Measurements from ENCODE around the gene ELOVL5.
A peak's percentile ranks its signal among the peaks of the same experiment; 100 is the strongest.

The ELOVL5 gene

DNA sequence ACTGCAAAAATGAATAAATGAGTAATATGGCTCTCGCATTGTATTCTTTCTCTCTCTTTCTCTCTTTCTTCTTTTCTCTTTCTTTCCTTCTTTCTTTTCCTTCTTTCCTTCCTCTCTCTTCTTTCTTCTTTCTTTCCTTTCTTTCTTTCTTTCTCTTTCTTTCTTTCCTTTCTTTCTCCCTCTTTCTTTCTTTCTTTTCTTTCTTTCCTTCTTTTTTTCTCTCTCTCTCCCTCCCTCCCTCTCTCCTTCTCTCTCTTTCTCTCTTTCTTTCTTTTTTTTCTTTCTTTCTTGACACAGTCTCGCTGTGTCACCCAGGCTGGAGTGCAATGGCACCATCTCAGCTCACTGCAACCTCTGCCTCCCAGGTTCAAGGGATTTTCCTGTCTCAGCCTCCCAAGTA, 20.3 kb upstream of the ELOVL5 start:
- Histone ChIP-seq H3K9ac (ENCODE audit: low read depth, low read length) (no peak overlapping the region), H3K36me3 (ENCODE audit: insufficient read depth, low read length) (no peaks in the 10 kb centered on the region), H3K9me3 (ENCODE audit: control insufficient read depth, insufficient read depth, low read length) (0 out of 2 replicates have a peak, but pooled peaks cover 2% of the 10 kb centered on the region), H3K4me1 (ENCODE audit: insufficient read depth, low read length) (no peaks in the 10 kb centered on the region)

DNA sequence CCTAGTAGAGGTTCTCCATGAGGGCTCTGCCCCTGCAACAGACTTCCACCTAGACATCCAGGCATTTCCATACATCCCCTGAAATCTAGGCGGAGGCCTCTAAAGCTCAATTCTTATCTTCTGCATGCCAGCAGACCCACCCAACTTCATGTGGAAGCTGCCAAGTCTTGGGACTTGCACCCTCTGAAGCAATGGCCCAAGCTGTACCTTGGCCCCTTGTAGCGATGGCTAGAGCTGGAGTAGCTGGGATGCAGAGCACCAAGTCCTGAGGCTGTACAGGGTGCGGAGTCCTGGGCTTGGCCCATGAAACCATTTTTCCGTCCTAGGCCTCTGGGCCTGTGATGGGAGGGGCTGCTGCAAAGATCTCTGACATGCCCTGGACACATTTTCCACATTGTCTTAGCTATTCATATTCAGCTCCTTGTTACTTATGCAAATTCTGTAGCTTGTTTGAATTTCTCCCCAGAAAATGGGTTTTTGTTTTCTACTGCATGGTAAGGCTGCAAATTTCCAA, 17.4 kb upstream of the ELOVL5 start:
- 0 out of 2 replicates have a peak, but pooled peaks cover 2% of the 10 kb centered on the region for H3K9me3 ChIP-seq (ENCODE audit: control insufficient read depth, insufficient read depth, low read length)

DNA sequence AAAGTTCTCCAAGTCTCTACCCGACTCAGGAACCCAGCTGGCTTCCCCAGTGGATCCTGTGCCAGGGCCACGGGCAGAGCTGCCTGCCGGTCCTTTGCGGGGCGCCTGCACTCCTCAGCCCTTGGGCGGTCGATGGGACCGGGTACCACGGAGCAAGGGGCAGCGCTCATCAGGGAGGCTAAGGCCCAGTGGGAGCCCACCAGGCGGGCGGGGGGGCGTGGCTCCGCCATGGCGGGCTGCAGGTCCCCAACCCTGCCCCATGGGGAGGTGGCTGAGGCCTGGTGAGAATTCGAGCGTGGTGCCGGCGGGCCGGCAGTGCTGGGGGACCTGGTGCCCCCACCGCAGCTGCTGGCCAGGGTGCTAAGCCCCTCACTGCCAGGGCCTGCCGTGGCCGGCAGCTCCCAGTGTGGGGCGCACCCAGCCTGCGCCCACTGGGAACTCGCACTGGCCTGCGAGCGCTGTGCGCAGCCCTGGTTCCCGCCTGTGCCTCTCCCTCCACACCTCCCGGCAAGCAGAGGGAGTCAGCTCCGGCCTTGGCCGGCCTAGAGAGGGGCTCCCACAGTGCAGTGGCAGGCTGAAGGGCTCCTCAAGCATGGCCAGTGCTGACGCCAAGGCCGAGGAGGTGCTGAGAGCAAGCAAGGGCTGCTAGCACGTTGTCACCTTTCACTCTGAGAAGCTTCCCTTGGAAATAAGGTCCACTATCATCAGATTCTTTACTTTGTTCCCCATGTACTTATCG, 14.8 kb upstream of the ELOVL5 start:
- H3K36me3 ChIP-seq (ENCODE audit: insufficient read depth, low read length): no peaks in the 10 kb centered on the region
- no peaks in the 10 kb centered on the region for H3K4me1 ChIP-seq (ENCODE audit: insufficient read depth, low read length)
- H3K9me3 ChIP-seq (ENCODE audit: control insufficient read depth, insufficient read depth, low read length): 0 out of 2 replicates have a peak, but pooled peaks cover 2% of the 10 kb centered on the region
- no peak overlapping the region for H3K9ac ChIP-seq (ENCODE audit: low read depth, low read length)

More for the DNA sequence above, 17.4 kb upstream of the ELOVL5 start:
- no peaks in the 10 kb centered on the region for H3K36me3 ChIP-seq (ENCODE audit: insufficient read depth, low read length)
- no peaks in the 10 kb centered on the region for H3K4me1 ChIP-seq (ENCODE audit: insufficient read depth, low read length)
- no peak overlapping the region for H3K9ac ChIP-seq (ENCODE audit: low read depth, low read length)

DNA sequence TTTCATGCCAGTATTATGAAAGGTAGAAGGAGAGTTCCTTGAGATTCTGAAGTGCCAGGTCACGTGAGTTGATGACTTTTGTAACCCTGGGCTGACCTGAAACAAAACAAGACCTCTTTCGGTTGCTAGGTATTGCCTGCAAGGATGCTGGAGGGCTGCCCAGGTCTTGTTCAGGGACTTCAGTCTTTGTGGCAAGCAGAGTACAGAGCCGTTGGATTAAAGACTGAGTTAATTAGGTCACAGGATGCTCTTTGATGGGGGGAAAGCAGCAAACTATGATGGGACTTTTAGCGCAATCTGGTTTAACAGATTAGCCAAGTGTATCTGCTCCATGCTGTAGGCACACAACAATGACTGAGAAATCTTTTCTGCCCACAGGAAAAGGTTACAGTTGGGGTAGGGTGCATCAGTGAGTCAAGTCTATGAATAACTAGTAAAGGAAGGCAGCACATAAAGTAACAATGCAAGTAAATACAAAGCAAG, 12.8 kb upstream of the ELOVL5 start:
- Histone ChIP-seq H3K4me1 (ENCODE audit: insufficient read depth, low read length) (no peaks in the 10 kb centered on the region), H3K36me3 (ENCODE audit: insufficient read depth, low read length) (no peaks in the 10 kb centered on the region), H3K9ac (ENCODE audit: low read depth, low read length) (no peak overlapping the region), H3K9me3 (ENCODE audit: control insufficient read depth, insufficient read depth, low read length) (0 out of 2 replicates have a peak, but pooled peaks cover 2% of the 10 kb centered on the region)

DNA sequence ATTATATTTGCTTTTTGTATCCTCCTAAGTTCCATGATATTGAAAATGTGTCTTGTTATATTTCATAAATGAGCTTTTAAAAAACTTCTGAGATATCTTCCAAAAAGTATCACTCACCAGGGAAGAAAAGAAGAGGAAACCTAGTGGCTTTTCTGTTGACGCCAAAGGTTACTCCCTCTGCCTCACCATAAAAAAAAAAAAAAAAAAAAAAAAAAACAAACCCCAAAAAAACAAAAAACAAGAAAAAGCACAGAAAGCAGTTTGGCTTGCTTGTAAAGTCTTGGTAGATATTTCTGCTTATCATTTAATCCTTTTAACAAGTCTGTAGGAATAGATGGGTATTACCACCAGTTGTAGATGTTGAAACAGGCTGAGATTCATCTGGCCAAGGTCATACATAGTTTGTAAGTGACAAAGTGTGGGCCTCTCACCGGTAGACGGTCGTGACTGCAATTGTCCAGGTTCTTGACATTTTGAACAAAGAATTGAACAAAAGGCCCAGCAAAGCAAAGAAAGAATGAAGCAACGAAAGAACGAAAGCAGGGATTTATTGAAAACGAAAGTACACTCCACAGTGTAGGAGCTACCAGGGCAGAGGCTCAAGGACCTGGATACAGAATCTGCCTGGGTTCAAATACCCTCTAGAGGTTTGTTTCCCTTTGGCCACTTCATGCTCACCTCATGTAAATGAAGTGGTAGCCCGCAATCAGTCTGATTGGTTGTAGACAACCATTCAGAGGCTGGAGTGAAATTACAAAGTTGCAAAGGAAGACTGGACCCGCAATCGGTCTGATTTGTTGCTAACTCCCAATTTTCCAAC, 11.6 kb upstream of the ELOVL5 start:
- Histone ChIP-seq H3K9ac (ENCODE audit: low read depth, low read length) (peak overlapping the region; percentile 71), H3K4me1 (ENCODE audit: insufficient read depth, low read length) (no peaks in the 10 kb centered on the region), H3K9me3 (ENCODE audit: control insufficient read depth, insufficient read depth, low read length) (0 out of 2 replicates have a peak, but pooled peaks cover 2% of the 10 kb centered on the region), H3K36me3 (ENCODE audit: insufficient read depth, low read length) (no peaks in the 10 kb centered on the region)

DNA sequence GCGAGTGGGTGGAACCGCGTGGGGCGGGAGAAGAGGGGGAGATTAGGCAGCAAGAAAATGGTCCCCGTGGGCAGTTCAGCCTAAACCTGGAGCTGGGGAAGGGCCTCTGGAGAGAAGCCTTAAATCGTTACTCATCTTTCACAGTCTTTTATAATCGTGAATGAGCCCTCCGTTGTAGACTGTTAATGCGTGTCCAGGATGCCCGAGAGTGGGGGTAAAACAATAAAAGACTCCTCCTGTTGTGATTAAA, 11.0 kb upstream of the ELOVL5 start:
- Histone ChIP-seq H3K36me3 (ENCODE audit: insufficient read depth, low read length) (no peaks in the 10 kb centered on the region), H3K4me1 (ENCODE audit: insufficient read depth, low read length) (no peaks in the 10 kb centered on the region), H3K9me3 (ENCODE audit: control insufficient read depth, insufficient read depth, low read length) (0 out of 2 replicates have a peak, but pooled peaks cover 2% of the 10 kb centered on the region), H3K9ac (ENCODE audit: low read depth, low read length) (peak overlapping the region; percentile 71)

DNA sequence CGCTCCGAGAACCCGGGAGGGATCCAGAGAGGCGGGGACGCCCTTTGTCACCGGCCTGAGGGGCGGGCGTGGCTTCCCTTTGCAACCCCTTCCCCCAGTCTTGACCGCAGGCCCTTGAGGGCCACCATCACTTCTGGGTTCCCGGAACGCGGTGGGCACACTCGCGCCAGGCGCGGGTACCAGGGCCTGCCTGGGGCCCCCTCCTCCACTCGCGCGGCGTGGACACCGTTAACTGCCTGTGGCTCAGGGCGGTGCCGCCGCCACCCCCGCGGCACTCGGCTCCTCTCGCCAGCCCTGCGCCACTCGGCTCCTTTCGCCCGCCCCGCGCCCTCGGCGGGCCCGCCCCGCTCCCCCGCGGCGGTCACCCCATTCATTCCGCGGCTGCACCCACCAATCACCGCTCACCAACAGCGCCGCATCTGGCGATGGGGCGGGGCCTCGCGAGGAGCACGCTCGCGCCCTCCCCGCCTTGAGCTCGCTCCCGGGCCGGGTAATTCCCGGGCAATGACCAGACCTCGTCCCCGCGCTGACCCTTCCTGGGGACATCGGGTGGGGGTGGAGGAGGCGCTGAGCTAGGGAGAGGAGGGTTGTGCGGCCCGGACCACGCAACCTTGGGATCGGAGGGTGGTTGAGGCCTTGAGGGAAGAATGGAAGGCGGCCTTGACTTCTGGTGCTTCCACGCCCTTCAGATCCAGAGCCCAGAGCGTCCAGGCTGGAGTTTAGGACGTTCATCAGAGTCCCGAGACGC, 10.5 kb upstream of the ELOVL5 start:
- Histone ChIP-seq H3K4me1 (ENCODE audit: insufficient read depth, low read length) (no peaks in the 10 kb centered on the region), H3K36me3 (ENCODE audit: insufficient read depth, low read length) (no peaks in the 10 kb centered on the region), H3K9me3 (ENCODE audit: control insufficient read depth, insufficient read depth, low read length) (0 out of 2 replicates have a peak, but pooled peaks cover 2% of the 10 kb centered on the region), H3K9ac (ENCODE audit: low read depth, low read length) (peak overlapping the region; percentile 71)

DNA sequence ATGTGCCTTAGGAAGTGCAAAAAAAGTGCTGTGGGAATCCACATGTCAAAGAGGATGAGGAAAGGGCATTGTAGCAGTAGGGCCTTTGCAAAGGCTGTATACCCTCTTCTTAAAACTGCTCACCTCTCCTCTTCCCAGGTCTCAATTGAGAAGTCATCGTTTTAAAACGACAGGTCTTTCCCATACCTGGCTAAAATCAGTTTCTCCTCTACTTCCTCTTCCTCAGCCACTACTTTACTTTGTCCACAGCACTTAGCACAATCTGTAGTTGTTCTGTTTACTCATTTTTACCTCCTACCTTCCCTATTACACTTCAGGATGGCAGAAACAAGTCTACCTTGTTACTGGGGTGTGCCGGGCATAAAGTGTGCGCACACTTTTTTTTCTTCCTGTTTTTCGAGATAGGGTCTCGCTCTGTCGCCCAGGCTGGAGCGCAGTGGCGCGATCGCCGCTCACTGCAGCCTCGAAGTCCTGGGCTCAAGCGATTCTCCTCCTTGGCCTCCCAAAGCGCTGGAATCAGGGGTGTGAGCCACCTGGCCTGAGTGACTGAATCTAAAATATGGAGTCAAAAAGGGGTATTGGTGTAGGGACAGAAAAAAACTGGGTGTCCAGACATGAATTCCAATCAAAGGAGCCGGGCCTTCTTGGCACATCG, 9.8 kb upstream of the ELOVL5 start:
- Histone ChIP-seq H3K36me3 (ENCODE audit: insufficient read depth, low read length) (no peaks in the 10 kb centered on the region), H3K9me3 (ENCODE audit: control insufficient read depth, insufficient read depth, low read length) (no peaks in the 10 kb centered on the region), H3K4me1 (ENCODE audit: insufficient read depth, low read length) (no peaks in the 10 kb centered on the region), H3K9ac (ENCODE audit: low read depth, low read length) (peak overlapping the region; percentile 71)

DNA sequence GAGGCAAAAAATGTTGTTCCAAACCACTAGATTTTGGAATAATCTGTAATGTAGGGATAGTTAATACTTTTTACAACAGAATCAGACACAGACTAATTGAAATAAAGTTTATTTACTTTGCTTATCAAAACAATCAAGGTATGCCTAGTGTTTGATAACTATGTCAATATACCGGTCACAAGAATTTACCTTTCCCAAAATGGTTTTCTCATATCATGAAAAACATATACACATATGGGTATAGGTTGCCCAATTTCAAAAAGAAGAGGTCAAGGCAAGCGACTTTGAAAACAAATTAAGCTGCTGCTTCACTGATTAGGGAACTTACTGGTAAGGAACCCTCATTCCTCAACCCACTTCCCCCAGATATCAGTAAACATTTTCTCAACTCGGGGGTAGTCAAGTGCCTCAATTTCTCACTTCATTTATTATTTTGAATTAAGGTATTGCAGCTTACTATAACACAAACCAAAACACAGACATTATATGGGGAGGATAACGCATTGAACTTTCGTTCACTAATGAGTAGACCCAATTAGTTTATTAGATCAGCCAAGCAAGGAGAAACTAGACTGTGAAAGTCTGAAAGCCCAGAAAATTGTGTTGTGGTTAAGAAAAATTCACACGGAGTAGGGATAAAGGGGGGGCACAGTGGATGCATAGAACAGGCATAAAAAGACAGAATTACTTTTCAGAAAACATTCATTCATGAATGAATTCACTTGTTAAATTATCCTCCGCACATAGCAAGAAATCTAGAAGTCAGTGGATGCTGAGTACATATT, 9.0 kb upstream of the ELOVL5 start:
- H3K9ac ChIP-seq (ENCODE audit: low read depth, low read length): no peak overlapping the region
- H3K36me3 ChIP-seq (ENCODE audit: insufficient read depth, low read length): no peaks in the 10 kb centered on the region
- H3K4me1 ChIP-seq (ENCODE audit: insufficient read depth, low read length): no peaks in the 10 kb centered on the region
- H3K9me3 ChIP-seq (ENCODE audit: control insufficient read depth, insufficient read depth, low read length): no peaks in the 10 kb centered on the region

DNA sequence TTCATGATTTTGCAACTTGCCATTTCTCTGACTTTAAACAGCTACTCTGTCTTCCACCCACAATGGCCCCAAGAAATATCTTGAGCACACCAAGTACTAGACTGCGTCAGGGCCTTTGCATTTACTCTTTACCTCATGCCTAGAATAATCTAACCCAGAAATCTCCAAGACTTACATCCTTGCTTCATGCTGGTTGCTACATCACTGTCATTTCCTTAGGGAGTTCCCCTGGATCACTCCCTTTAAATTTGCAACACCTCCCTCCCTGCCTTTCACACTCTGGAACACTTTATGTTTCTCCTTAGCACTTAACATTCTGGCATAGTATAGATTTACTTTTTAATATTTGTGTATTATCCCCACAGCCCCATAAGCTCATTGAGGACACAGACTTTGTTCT, 4.9 kb upstream of the ELOVL5 start:
- Histone ChIP-seq H3K9ac (ENCODE audit: low read depth, low read length) (no peak overlapping the region), H3K4me1 (ENCODE audit: insufficient read depth, low read length) (no peaks in the 10 kb centered on the region), H3K36me3 (ENCODE audit: insufficient read depth, low read length) (no peaks in the 10 kb centered on the region), H3K9me3 (ENCODE audit: control insufficient read depth, insufficient read depth, low read length) (no peaks in the 10 kb centered on the region)

DNA sequence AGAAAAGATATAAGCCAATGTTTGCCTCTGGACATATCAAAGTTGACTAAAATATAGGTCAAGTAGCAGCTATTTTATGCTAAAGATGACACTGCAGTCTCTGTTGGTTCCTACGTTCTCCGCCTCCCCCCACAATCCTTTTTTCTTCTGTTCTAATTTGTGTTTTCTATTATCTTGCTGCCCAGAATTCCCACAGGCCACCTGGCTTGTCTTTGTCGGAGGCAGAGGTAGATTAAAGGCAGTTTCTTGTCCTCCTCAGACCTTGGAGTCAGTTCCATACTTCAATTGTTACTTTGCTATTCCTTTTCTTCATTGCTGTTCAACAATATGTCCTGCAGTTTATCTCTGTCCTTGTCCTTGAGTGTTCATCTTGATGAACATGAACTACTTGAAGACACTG, 3.6 kb upstream of the ELOVL5 start:
- no peaks in the 10 kb centered on the region for H3K36me3 ChIP-seq (ENCODE audit: insufficient read depth, low read length)
- no peaks in the 10 kb centered on the region for H3K9me3 ChIP-seq (ENCODE audit: control insufficient read depth, insufficient read depth, low read length)
- no peak overlapping the region for H3K9ac ChIP-seq (ENCODE audit: low read depth, low read length)
- H3K4me1 ChIP-seq (ENCODE audit: insufficient read depth, low read length): no peaks in the 10 kb centered on the region

DNA sequence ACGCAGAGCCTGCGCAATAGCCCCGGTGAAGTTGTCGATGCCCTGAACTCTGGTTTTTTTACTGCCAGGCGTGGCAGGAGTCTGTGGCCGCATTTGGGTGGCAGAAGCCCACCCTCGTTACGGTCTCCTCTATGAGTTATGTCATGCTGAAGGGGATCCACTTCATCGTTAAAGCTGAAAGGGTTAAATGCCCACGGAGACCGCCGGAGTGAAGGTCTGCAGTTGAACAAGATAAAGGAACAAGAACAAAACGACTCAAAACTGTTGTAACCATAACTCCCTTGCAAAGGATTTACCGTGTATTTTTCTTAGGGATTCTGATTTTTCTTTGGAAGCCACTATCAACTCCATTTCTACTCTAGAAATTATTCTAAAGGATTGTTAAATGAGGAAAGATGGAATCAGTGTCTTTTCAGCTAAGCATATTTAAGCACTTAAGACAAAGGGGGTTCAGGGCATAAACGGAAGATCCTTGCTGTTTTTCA, 501 bp upstream of the ELOVL5 start:
- H3K36me3 ChIP-seq (ENCODE audit: insufficient read depth, low read length): no peaks in the 10 kb centered on the region
- H3K9me3 ChIP-seq (ENCODE audit: control insufficient read depth, insufficient read depth, low read length): no peaks in the 10 kb centered on the region
- peak overlapping the region; percentile 83; the same call in 1 of the 2 replicates for H3K9ac ChIP-seq (ENCODE audit: low read depth, low read length)
- H3K4me1 ChIP-seq (ENCODE audit: insufficient read depth, low read length): peaks cover 7% of the 10 kb centered on the region; the same call in 1 of the 2 replicates

DNA sequence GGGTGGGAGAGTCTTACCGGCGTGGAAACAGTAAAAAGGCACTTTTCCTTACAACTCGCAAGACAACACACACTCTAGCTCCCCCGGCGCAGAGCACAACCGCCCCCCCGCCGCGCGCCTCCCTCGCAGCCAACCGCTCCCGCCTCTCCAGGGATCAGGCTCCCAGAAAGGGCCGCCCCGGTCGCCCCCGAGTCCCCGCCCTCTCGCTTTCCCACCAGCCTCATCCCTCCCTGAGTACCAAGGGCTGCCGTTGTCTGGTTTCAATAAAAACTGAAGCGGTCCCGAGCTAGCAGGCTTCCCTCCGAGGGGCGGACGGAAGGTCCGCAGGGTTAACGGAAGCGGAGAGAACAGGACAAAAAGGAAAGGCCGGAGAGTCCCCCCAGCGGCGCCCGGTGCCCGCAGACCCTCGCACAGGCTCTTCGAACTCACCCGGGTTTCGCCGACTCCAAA, 804 bp downstream of the ELOVL5 start:
- peaks cover 7% of the 10 kb centered on the region; the same call in 1 of the 2 replicates for H3K4me1 ChIP-seq (ENCODE audit: insufficient read depth, low read length)
- H3K36me3 ChIP-seq (ENCODE audit: insufficient read depth, low read length): no peaks in the 10 kb centered on the region

More for the DNA sequence above, 804 bp downstream of the ELOVL5 start:
- Histone ChIP-seq H3K9me3 (ENCODE audit: control insufficient read depth, insufficient read depth, low read length) (no peaks in the 10 kb centered on the region), H3K9ac (ENCODE audit: low read depth, low read length) (peak overlapping the region; percentile 83)
